Endothelial cell of umbilical vein (primary cell): ENCODE results near the gene KCP. TPM values are rescaled to one million over a fixed set of nuclear protein-coding genes. Genes with fewer than 3 reads are reported as not detected.

ENCODE experiments used
- BruUV-seq: library from RNA; stranded (reverse); fragments of 400-500 nt; replicated peaks from 2 replicates; lab custom pipeline; 2021; lab: Mats Ljungman, UMichigan
- CTCF ChIA-PET: fragments of 300-600, 350-600 bp; sonication (Branson Sonifier 250); formaldehyde crosslinking; loops from one replicate; lab custom pipeline; 2021; ENCODE audit warnings: antibody characterized with exemption, inconsistent platforms; lab: Charles Lee
- POLR2A ChIA-PET: fragments of 300-600, 350-600 bp; sonication (Branson Sonifier 250); formaldehyde crosslinking; loops from one replicate; lab custom pipeline; 2021; ENCODE audit warnings: antibody characterized with exemption, inconsistent platforms; lab: Charles Lee
- DNase-seq: peaks from one replicate; pipeline ENCODE4 v3.0.0-alpha.2; 2011; ENCODE audit warnings: low read depth, low spot score
- FAIRE-seq: peaks from 2 replicates; lab custom pipeline; 2011; peaks lifted over from hg19 to GRCh38; lab: Jason Lieb, UNC
- H2AFZ ChIP-seq: 2 replicates; pipeline ENCODE4 v1.6.0; 2012; ENCODE audit warnings: low read depth, low read length, control low read depth, inconsistent platforms
- H3K27ac ChIP-seq: 2 replicates; pipeline ENCODE4 v1.5.1; 2011; ENCODE audit warnings: low read depth, mild to moderate bottlenecking, control low read depth, low read length, moderate library complexity; ENCODE audit not compliant: insufficient read depth
- H3K27me3 ChIP-seq, 2 experiments: 2 replicates each; pipeline versions ENCODE4 v1.6.0 to v1.6.1; 2011; ENCODE audit warnings: low read length in 2 of 2, mixed read lengths in 1 of 2; ENCODE audit not compliant: control insufficient read depth in 2 of 2, insufficient read depth in 2 of 2
- H3K36me3 ChIP-seq, 2 experiments: 2 replicates in 1 of 2; 3 replicates in 1 of 2; pipeline ENCODE4 v1.5.1; 2011; ENCODE audit warnings: low read length in 2 of 2, mild to moderate bottlenecking in 1 of 2, moderate library complexity in 1 of 2; ENCODE audit not compliant: control insufficient read depth in 2 of 2, insufficient read depth in 2 of 2; ENCODE audit errors: extremely low read depth in 1 of 2
- H3K4me1 ChIP-seq: 3 replicates; pipeline ENCODE4 v1.5.1; 2011; ENCODE audit warnings: mild to moderate bottlenecking, low read length; ENCODE audit not compliant: control insufficient read depth, insufficient read depth; ENCODE audit errors: extremely low read depth
- H3K4me2 ChIP-seq: 2 replicates; pipeline ENCODE4 v1.6.1; 2011; ENCODE audit warnings: low read length, control low read depth, mixed read lengths; ENCODE audit not compliant: insufficient read depth
- H3K4me3 ChIP-seq, 3 experiments: fragments of 200-600 bp in 1 of 3; sonication (generic), shearing (Covaris generic) in 1 of 3; replicated peaks in 1 of 3; 2 replicates each; pipeline ENCODE4 v1.5.1; 2011 to 2016; ENCODE audit warnings: control low read depth in 3 of 3, low read length in 3 of 3, mild to moderate bottlenecking in 2 of 3, inconsistent platforms in 1 of 3, low read depth in 1 of 3, moderate library complexity in 1 of 3; ENCODE audit not compliant: insufficient read depth in 1 of 3
- H3K79me2 ChIP-seq: 2 replicates; pipeline ENCODE4 v1.6.0; 2012; ENCODE audit warnings: low read length, inconsistent platforms; ENCODE audit not compliant: control insufficient read depth, insufficient read depth
- H3K9ac ChIP-seq: replicated peaks from 2 replicates; pipeline ENCODE3; 2011; ENCODE audit warnings: low read length, control low read depth; ENCODE audit not compliant: insufficient read depth; ENCODE audit errors: extremely low read depth
- H3K9me1 ChIP-seq: replicated peaks from 3 replicates; pipeline ENCODE4 v1.6.0; 2011; ENCODE audit warnings: mild to moderate bottlenecking, low read length; ENCODE audit not compliant: control insufficient read depth, insufficient read depth; ENCODE audit errors: extremely low read depth
- H3K9me3 ChIP-seq: replicated peaks from 2 replicates; pipeline ENCODE4 v1.5.1; 2012; ENCODE audit warnings: low read length, inconsistent platforms; ENCODE audit not compliant: control insufficient read depth, insufficient read depth
- H4K20me1 ChIP-seq: replicated peaks from 2 replicates; pipeline ENCODE3; 2011; ENCODE audit warnings: mild to moderate bottlenecking, low read length; ENCODE audit not compliant: control insufficient read depth, insufficient read depth; ENCODE audit errors: extremely low read depth
- EZH2 ChIP-seq: IDR thresholded peaks from 2 replicates; pipeline ENCODE4 v1.6.1; 2012; ENCODE audit warnings: borderline replicate concordance, low read depth, mild to moderate bottlenecking, moderate library complexity, low read length, inconsistent platforms; ENCODE audit not compliant: severe bottlenecking
- FOS ChIP-seq: IDR thresholded peaks from 2 replicates; pipeline ENCODE4 v1.6.1; 2011; ENCODE audit warnings: mild to moderate bottlenecking, low read length, moderate library complexity, borderline replicate concordance; ENCODE audit not compliant: insufficient read depth
- GATA2 ChIP-seq: IDR thresholded peaks from 2 replicates; pipeline ENCODE4 v1.7.0; 2011; ENCODE audit warnings: low read depth, mild to moderate bottlenecking, moderate library complexity, mixed read lengths, low read length; ENCODE audit not compliant: insufficient read length, insufficient read depth
- JUN ChIP-seq: IDR thresholded peaks from 2 replicates; pipeline ENCODE4 v1.6.1; 2011; ENCODE audit warnings: borderline replicate concordance, low read depth; ENCODE audit not compliant: insufficient read length, insufficient read depth
- MYC ChIP-seq: IDR thresholded peaks from one replicate; pipeline ENCODE4 v1.6.1; 2011; ENCODE audit warnings: mild to moderate bottlenecking, low read depth, low read length
- POLR2A ChIP-seq: IDR thresholded peaks from 2 replicates; pipeline ENCODE4 v1.6.1; 2012; ENCODE audit warnings: low read depth, mild to moderate bottlenecking, control low read depth, low read length
- POLR2AphosphoS5 ChIP-seq: IDR thresholded peaks from 2 replicates; pipeline ENCODE4 v1.6.1; 2012; ENCODE audit warnings: low read depth, mild to moderate bottlenecking, control low read depth, low read length, moderate library complexity; ENCODE audit not compliant: insufficient read depth
- dilution Hi-C: fragments of 300-500 bp; cut with MboI; formaldehyde crosslinking; loops from one replicate; pipeline ENCODE4 v1.15.0; 2019; ENCODE audit warnings: low sequenced_read_pairs; ENCODE audit not compliant: extremely low pct_ligation_motif_present
- intact Hi-C: fragments of 100-400 bp; cut with micrococcal nuclease; formaldehyde crosslinking; loops from one replicate; pipeline ENCODE4 v1.10.0; 2022
- polyA plus RNA-seq, 4 experiments: library from polyadenylated mRNA; depleted of rRNA in 3 of 4; stranded (reverse) in 3 of 4; unstranded in 1 of 4; fragments of >200 nt; gene quantifications; 2 replicates each; pipeline versions ENCODE4 v1.2.1 to v1.2.3, GENCODE V29; 2011 to 2012; ENCODE audit warnings: missing spikeins in 1 of 4
- total RNA-seq: library from RNA; stranded (reverse); gene quantifications from 2 replicates; pipeline ENCODE4 v1.2.3, GENCODE V29; 2021
- TF ChIP-seq, protein P1 (sequence below), 2 donors: IDR thresholded peaks; 1 replicate in 1 of 2; 2 replicates in 1 of 2; pipeline ENCODE4 v1.5.1; 2011; ENCODE audit warnings: low read length in 2 of 2, mild to moderate bottlenecking in 2 of 2, moderate library complexity in 2 of 2, control low read depth in 1 of 2, inconsistent platforms in 1 of 2, low read depth in 1 of 2; ENCODE audit not compliant: insufficient read depth in 1 of 2; ENCODE audit errors: extremely low read depth in 1 of 2
- TF ChIP-seq, protein P2 (sequence below): IDR thresholded peaks from 2 replicates; pipeline ENCODE4 v1.6.1; 2011; ENCODE audit not compliant: insufficient read depth, insufficient read length

The KCP gene
- total and polyA plus RNA-seq, 2 donors (not counting 3 experiments of a cell fraction or from before 2014, with no cell fraction given): not detected

DNA sequence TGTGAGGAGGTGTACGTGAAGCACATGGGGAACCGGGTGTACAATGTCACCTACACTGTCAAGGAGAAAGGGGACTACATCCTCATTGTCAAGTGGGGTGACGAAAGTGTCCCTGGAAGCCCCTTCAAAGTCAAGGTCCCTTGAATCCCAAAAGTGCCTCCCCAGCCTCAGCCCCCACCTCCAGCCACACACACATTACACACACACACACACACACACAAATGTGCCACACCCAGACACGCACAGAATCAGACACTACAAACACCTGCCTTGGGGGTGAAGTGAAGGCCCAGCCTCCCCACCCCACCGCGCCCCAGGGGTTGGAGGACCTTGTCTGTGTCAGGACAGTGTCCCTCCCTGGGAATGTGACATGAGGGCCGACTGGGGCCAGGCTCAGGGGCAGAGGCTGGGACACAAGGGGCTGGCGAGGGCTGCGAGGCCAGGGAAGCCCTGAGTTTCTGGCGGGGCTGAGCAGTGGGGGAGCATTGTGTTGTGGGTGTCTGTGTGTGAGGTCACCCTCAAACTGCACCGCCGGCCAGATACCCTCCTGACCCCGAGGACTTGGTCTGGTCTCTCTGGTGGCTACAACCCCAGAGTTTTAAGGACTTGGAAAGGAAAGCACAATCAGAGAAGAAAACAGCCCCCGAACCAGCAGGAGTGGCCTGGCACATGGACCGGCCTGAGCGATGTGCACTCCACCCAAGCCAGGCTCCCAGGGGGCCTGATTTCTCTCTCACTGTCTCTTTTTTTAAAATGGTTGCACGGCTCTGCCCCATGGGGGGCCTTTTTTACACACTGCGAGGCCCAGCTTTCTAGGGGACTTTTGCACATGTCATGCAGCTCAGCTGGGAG is 51.9 kb downstream of the KCP start:
- Histone ChIP-seq H3K4me3 (no peak overlapping the region), H3K9me3 (no peaks in the 10 kb centered on the region), H3K36me3 (peaks cover 5 to 32% of the 10 kb centered on the region in 2 experiments), H3K27me3 (no peaks in the 10 kb centered on the region), H2AFZ (no peak overlapping the region), H4K20me1 (no peaks in the 10 kb centered on the region), H3K79me2 (peaks cover 8% of the 10 kb centered on the region), H3K9me1 (no peaks in the 10 kb centered on the region), H3K4me1 (peaks cover 5% of the 10 kb centered on the region), H3K27ac (no peak overlapping the region), H3K4me2 (no peak overlapping the region), H3K9ac (no peak overlapping the region)
- DNase-seq: no peak
- intact Hi-C loops: no loop called here
- POLR2A ChIA-PET: no interaction called here
- dilution Hi-C loops: no loop called here
- CTCF ChIA-PET: no interaction called here
- TF ChIP-seq EZH2 (no peak), POLR2A (no peak), JUN (no peak), MYC (no peak), GATA2 (no peak), POLR2AphosphoS5 (no peak), FOS (no peak)
- TF ChIP-seq, protein P1, sequence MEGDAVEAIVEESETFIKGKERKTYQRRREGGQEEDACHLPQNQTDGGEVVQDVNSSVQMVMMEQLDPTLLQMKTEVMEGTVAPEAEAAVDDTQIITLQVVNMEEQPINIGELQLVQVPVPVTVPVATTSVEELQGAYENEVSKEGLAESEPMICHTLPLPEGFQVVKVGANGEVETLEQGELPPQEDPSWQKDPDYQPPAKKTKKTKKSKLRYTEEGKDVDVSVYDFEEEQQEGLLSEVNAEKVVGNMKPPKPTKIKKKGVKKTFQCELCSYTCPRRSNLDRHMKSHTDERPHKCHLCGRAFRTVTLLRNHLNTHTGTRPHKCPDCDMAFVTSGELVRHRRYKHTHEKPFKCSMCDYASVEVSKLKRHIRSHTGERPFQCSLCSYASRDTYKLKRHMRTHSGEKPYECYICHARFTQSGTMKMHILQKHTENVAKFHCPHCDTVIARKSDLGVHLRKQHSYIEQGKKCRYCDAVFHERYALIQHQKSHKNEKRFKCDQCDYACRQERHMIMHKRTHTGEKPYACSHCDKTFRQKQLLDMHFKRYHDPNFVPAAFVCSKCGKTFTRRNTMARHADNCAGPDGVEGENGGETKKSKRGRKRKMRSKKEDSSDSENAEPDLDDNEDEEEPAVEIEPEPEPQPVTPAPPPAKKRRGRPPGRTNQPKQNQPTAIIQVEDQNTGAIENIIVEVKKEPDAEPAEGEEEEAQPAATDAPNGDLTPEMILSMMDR (IDR thresholded peaks at IDR 0.05; ENCODE audit: extremely low read depth in 1 of 2, insufficient read depth in 1 of 2, low read depth in 1 of 2, low read length in 2 of 2): no peak
- TF ChIP-seq, protein P2, sequence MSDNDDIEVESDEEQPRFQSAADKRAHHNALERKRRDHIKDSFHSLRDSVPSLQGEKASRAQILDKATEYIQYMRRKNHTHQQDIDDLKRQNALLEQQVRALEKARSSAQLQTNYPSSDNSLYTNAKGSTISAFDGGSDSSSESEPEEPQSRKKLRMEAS: no peak
- FAIRE-seq: no peak
- TSS peak; percentile 43 for BruUV-seq
